RWPE2 (cell line): ENCODE data around the gene CDC73.

ENCODE experiments used
- ATAC-seq: fragments of 200-7000 bp; cut with Tn5 transposase; 3 replicates; pipeline ENCODE4 v1.9.1; 2021; ENCODE audit warnings: low read depth
- DNase-seq: peaks from one replicate; pipeline ENCODE4 v3.0.0-alpha.2; 2020; ENCODE audit warnings: low spot score
- H3K27ac ChIP-seq: fragments of 450-650 bp; 2 replicates; pipeline ENCODE4 v1.5.1; 2017; ENCODE audit warnings: mild to moderate bottlenecking; ENCODE audit not compliant: poor library complexity, severe bottlenecking
- H3K27me3 ChIP-seq: fragments of 250-450 bp; sonication (Bioruptor Pico); 2 replicates; pipeline ENCODE4 v1.5.1; 2021; ENCODE audit warnings: mild to moderate bottlenecking, moderate library complexity; ENCODE audit not compliant: insufficient read depth, poor library complexity, severe bottlenecking
- H3K36me3 ChIP-seq: fragments of 250-450 bp; sonication (Bioruptor Pico); 2 replicates; pipeline ENCODE4 v1.5.1; 2020; ENCODE audit warnings: low read depth, mild to moderate bottlenecking, moderate library complexity
- H3K4me1 ChIP-seq: fragments of 250-450 bp; sonication (Bioruptor Pico); 2 replicates; pipeline ENCODE4 v1.5.1; 2021; ENCODE audit warnings: mild to moderate bottlenecking, moderate library complexity; ENCODE audit not compliant: insufficient read depth, poor library complexity, severe bottlenecking
- H3K4me3 ChIP-seq: fragments of 250-450 bp; sonication (Bioruptor Pico); 2 replicates; pipeline ENCODE4 v1.5.1; 2021; ENCODE audit warnings: mild to moderate bottlenecking, moderate library complexity; ENCODE audit not compliant: severe bottlenecking
- H3K9me3 ChIP-seq: fragments of 250-450 bp; sonication (Bioruptor Pico); 2 replicates; pipeline ENCODE4 v1.5.1; 2021; ENCODE audit warnings: mild to moderate bottlenecking, moderate library complexity; ENCODE audit not compliant: severe bottlenecking
- TF ChIP-seq, protein P1 (sequence below): fragments of 450-650 bp; IDR thresholded peaks from one replicate; pipeline ENCODE4 v1.5.1; 2017; ENCODE audit warnings: mild to moderate bottlenecking, moderate library complexity; ENCODE audit not compliant: poor library complexity, severe bottlenecking

Gene CDC73

GRCh38 chr1:193240609-193241008 is 118.8 kb downstream of the CDC73 start:
- ATAC-seq: no peak
- TF ChIP-seq, protein P1, sequence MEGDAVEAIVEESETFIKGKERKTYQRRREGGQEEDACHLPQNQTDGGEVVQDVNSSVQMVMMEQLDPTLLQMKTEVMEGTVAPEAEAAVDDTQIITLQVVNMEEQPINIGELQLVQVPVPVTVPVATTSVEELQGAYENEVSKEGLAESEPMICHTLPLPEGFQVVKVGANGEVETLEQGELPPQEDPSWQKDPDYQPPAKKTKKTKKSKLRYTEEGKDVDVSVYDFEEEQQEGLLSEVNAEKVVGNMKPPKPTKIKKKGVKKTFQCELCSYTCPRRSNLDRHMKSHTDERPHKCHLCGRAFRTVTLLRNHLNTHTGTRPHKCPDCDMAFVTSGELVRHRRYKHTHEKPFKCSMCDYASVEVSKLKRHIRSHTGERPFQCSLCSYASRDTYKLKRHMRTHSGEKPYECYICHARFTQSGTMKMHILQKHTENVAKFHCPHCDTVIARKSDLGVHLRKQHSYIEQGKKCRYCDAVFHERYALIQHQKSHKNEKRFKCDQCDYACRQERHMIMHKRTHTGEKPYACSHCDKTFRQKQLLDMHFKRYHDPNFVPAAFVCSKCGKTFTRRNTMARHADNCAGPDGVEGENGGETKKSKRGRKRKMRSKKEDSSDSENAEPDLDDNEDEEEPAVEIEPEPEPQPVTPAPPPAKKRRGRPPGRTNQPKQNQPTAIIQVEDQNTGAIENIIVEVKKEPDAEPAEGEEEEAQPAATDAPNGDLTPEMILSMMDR: no peak
- peaks cover 4% of the 10 kb centered on the region for H3K27me3 ChIP-seq
- H3K9me3 ChIP-seq: no peaks in the 10 kb centered on the region
- no peak overlapping the region for H3K4me3 ChIP-seq
- DNase-seq: no peak
- no peaks in the 10 kb centered on the region for H3K4me1 ChIP-seq
- H3K27ac ChIP-seq: no peak overlapping the region
- H3K36me3 ChIP-seq: peaks cover 41% of the 10 kb centered on the region

GRCh38 chr1:193241132-193241827 is 119.4 kb downstream of the CDC73 start:
- H3K4me1 ChIP-seq: no peaks in the 10 kb centered on the region
- H3K36me3 ChIP-seq: peaks cover 38% of the 10 kb centered on the region
- H3K27me3 ChIP-seq: peaks cover 4% of the 10 kb centered on the region
- no peaks in the 10 kb centered on the region for H3K9me3 ChIP-seq
- no peak for DNase-seq
- TF ChIP-seq, protein P1: no peak
- no peak overlapping the region for H3K27ac ChIP-seq
- no peak for ATAC-seq
- no peak overlapping the region for H3K4me3 ChIP-seq

DNA sequence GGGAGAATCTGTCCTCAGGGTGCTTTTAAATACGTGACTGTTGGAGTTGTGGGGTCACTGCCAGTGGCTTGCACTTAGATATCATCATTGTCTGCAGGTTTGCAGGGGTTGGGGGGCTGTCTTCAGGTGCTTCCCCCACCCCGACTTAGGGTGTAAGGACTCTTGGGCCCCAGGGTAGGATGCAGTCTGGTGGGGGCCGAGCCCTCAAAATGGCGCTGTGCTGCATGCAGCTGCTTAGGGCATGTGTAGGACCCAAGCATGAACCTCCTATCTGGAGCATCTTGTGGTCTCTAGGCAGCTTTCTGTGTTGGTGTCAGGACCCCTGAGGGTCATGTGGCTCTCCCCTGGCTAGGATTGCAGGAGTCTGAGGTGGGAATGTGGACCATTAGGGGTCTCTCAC is 120.2 kb downstream of the CDC73 start:
- no peak for DNase-seq
- peaks cover 4% of the 10 kb centered on the region for H3K27me3 ChIP-seq
- H3K9me3 ChIP-seq: no peaks in the 10 kb centered on the region
- ATAC-seq: no peak
- no peaks in the 10 kb centered on the region for H3K4me1 ChIP-seq
- H3K27ac ChIP-seq: no peak overlapping the region
- H3K36me3 ChIP-seq: peaks cover 40% of the 10 kb centered on the region
- TF ChIP-seq, protein P1: no peak
- H3K4me3 ChIP-seq: no peak overlapping the region

GRCh38 chr1:193249187-193249586 is 127.4 kb downstream of the CDC73 start:
- peaks cover 44% of the 10 kb centered on the region for H3K36me3 ChIP-seq

GRCh38 chr1:193251950-193252349 is 130.1 kb downstream of the CDC73 start:
- TF ChIP-seq, protein P1: no peak
- no peak for ATAC-seq
- peaks cover 36% of the 10 kb centered on the region for H3K36me3 ChIP-seq
- no peaks in the 10 kb centered on the region for H3K4me1 ChIP-seq
- no peak overlapping the region for H3K27ac ChIP-seq
- H3K9me3 ChIP-seq: no peaks in the 10 kb centered on the region
- no peak overlapping the region for H3K4me3 ChIP-seq
- no peaks in the 10 kb centered on the region for H3K27me3 ChIP-seq
- no peak for DNase-seq

More at GRCh38 chr1:193249187-193249586, 127.4 kb downstream of the CDC73 start:
- Histone ChIP-seq H3K9me3 (no peaks in the 10 kb centered on the region), H3K4me1 (no peaks in the 10 kb centered on the region), H3K4me3 (no peak overlapping the region), H3K27ac (no peak overlapping the region), H3K27me3 (peaks cover 4% of the 10 kb centered on the region)
- DNase-seq: no peak
- no peak for ATAC-seq
- TF ChIP-seq, protein P1: no peak
